ENCODE measurements around the gene WNT3A. TPM values are rescaled to one million over a fixed set of nuclear protein-coding genes. Genes with fewer than 3 reads are reported as not detected.
A peak's percentile ranks its signal among the peaks of the same experiment; 100 is the strongest.
"Not testable (repeated sequence)": the region's sequence is repeated elsewhere in the genome, so short reads cannot be mapped to it uniquely, and the experiment has no call there.

WNT3A gene
- total RNA-seq, 1 donor from 2014 or later: 10.1 TPM

GRCh38 chr1:227971643-227972282, 35.0 kb upstream of the WNT3A start:
- H3K4me1 ChIP-seq; H3K27me3 ChIP-seq; intact Hi-C loops (cut with DNase I); ATAC-seq; H3K27ac ChIP-seq; H3K36me3 ChIP-seq; H3K9me3 ChIP-seq; H3K4me3 ChIP-seq: not testable (repeated sequence)
- DNase-seq: peak; percentile 52

DNA sequence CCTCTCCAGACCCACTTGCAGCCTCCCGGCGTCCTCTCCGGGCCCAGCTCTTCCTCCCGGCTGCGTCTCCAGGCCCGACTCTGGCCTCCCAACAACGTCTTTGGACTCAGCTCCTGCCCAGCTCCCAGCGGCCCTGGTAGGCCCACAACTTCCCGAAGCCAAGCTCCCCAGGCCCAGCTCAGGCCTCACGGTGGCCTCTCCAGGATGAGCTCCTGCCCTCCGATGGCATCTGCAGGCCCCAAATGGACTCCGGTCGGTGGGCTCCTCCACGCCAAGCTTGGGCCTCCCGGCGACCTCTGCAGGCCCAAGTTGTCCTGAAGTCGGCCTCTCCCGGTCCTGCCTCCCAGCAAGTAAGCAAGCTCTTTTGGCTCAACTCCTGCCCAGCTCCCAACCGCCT, 34.5 kb upstream of the WNT3A start:
- H3K4me1 ChIP-seq; ATAC-seq; H3K9me3 ChIP-seq; H3K4me3 ChIP-seq; H3K27me3 ChIP-seq; intact Hi-C loops (cut with DNase I); H3K36me3 ChIP-seq; H3K27ac ChIP-seq: not testable (repeated sequence)
- DNase-seq: peak; percentile 51

DNA sequence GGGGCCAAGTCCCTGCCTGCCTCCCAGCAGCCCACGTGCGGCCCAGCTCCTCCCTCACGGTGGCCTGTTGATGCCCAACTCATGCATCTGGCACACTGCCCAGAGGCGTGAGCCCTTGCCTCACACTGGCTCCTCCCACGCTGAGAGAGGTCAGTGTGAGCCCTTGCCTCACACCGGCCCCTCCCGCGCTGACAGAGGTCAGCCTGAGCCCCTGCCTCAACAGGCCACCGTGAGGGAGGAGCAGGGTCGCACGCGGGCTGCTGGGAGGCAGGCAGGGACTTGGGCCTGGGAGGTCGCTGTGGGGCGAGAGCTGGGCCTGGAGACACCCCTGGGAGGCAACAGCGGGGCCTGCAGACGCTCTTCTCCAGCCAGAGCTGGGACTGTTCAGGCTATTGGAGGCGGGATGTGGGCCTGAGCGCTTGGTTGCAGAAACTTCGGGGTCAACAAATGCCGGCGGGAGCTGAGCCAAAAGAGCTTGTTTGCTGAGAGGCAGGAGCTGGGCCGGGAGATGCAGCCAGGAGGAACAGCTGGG, 33.9 kb upstream of the WNT3A start:
- H3K36me3 ChIP-seq; H3K27me3 ChIP-seq; intact Hi-C loops (cut with DNase I); ATAC-seq; H3K4me3 ChIP-seq; H3K27ac ChIP-seq; H3K4me1 ChIP-seq; H3K9me3 ChIP-seq: not testable (repeated sequence)
- peak; percentile 66 for DNase-seq

DNA sequence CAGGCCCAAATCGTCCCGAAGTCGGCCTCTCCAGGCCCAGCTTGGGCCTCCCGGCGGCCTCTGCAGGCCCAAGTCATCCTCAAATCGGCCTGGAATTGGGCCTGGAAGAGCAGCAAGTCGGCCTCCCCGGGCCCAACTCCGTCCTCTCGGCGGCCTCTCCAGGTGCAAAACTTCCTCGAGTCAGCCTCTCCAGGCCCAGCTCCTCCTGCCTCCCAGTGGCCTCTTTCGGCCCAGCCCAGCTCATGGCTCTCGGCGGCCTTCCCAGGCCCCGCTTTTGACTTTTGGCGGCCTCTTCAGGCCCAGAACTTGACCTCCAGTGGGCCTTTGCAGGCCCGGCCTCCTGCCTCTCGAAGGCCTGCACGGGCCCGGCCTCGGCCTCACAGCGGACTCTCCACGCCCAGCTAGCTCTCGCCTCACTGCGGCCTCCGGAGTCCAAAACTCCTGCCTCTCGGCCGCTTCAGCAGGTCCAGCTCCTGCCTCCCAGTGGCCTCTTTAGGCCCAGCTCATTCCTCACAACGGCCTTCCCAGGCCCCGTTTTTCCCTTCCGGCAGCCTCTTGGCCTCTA, 33.0 kb upstream of the WNT3A start:
- H3K9me3 ChIP-seq; DNase-seq; H3K4me3 ChIP-seq; H3K27me3 ChIP-seq; H3K27ac ChIP-seq; ATAC-seq; intact Hi-C loops (cut with DNase I); H3K4me1 ChIP-seq; H3K36me3 ChIP-seq: not testable (repeated sequence)

- H3K4me3 ChIP-seq; H3K4me1 ChIP-seq; H3K27ac ChIP-seq; intact Hi-C loops (cut with DNase I); H3K36me3 ChIP-seq; H3K27me3 ChIP-seq; H3K9me3 ChIP-seq; ATAC-seq: not testable (repeated sequence)
- DNase-seq: peak; percentile 53
Observed at GRCh38 chr1:227975583-227976283, 31.1 kb upstream of the WNT3A start.

DNA sequence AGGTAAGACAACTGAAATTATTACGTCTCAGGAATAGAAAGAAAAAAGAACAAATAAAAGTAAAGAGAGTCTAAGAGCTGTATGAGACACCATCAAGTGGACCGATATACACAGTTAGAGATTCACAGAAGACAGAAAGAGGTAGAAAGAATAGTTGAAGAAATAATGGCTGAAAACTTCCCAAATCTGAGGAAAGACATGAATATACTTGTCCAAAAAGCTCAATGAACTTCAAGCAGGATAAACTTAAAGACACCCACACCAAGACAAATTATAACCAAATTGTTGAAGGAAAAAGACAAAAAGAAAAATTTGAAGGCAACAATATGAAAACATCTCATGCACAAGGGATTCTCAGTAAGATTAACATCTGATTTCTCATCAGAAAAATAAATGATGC, 19.6 kb upstream of the WNT3A start:
- Histone ChIP-seq H3K36me3 (no peaks in the 10 kb centered on the region), H3K9me3 (no peaks in the 10 kb centered on the region), H3K27ac (no peak overlapping the region), H3K4me1 (no peaks in the 10 kb centered on the region), H3K4me3 (no peak overlapping the region), H3K27me3 (peaks cover 11% of the 10 kb centered on the region)
- ATAC-seq: no peak
- intact Hi-C loops (cut with DNase I): no loop called here
- TF ChIP-seq, protein P1, sequence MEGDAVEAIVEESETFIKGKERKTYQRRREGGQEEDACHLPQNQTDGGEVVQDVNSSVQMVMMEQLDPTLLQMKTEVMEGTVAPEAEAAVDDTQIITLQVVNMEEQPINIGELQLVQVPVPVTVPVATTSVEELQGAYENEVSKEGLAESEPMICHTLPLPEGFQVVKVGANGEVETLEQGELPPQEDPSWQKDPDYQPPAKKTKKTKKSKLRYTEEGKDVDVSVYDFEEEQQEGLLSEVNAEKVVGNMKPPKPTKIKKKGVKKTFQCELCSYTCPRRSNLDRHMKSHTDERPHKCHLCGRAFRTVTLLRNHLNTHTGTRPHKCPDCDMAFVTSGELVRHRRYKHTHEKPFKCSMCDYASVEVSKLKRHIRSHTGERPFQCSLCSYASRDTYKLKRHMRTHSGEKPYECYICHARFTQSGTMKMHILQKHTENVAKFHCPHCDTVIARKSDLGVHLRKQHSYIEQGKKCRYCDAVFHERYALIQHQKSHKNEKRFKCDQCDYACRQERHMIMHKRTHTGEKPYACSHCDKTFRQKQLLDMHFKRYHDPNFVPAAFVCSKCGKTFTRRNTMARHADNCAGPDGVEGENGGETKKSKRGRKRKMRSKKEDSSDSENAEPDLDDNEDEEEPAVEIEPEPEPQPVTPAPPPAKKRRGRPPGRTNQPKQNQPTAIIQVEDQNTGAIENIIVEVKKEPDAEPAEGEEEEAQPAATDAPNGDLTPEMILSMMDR (IDR thresholded peaks at IDR 0.05): no peak
- no peak for DNase-seq

- intact Hi-C loops (cut with DNase I): no loop called here
- no peaks in the 10 kb centered on the region for H3K27me3 ChIP-seq
- peaks cover 12% of the 10 kb centered on the region for H3K9me3 ChIP-seq
- TF ChIP-seq, protein P1 (IDR thresholded peaks at IDR 0.05): no peak
- H3K36me3 ChIP-seq: no peaks in the 10 kb centered on the region
- no peak overlapping the region for H3K4me3 ChIP-seq
- H3K27ac ChIP-seq: no peak overlapping the region
- no peaks in the 10 kb centered on the region for H3K4me1 ChIP-seq
- DNase-seq (no peak), ATAC-seq (no peak)
Observed at GRCh38 chr1:227994632-227995300, 12.0 kb upstream of the WNT3A start.

Data from upper lobe of right lung (tissue), 1 donor.